Transverse colon (tissue), 1 donor: ENCODE measurements around the gene RTEL1.

Experiments
- EP300 ChIP-seq: sonication (generic); formaldehyde crosslinking; IDR thresholded peaks from one replicate; pipeline ENCODE4 v1.6.1; 2017; ENCODE audit warnings: antibody characterized with exemption, low read depth
- POLR2A ChIP-seq: fragments of 450-650 bp; IDR thresholded peaks from one replicate; pipeline ENCODE4 v1.6.1; 2016; ENCODE audit warnings: antibody characterized with exemption, mild to moderate bottlenecking, moderate library complexity

DNA sequence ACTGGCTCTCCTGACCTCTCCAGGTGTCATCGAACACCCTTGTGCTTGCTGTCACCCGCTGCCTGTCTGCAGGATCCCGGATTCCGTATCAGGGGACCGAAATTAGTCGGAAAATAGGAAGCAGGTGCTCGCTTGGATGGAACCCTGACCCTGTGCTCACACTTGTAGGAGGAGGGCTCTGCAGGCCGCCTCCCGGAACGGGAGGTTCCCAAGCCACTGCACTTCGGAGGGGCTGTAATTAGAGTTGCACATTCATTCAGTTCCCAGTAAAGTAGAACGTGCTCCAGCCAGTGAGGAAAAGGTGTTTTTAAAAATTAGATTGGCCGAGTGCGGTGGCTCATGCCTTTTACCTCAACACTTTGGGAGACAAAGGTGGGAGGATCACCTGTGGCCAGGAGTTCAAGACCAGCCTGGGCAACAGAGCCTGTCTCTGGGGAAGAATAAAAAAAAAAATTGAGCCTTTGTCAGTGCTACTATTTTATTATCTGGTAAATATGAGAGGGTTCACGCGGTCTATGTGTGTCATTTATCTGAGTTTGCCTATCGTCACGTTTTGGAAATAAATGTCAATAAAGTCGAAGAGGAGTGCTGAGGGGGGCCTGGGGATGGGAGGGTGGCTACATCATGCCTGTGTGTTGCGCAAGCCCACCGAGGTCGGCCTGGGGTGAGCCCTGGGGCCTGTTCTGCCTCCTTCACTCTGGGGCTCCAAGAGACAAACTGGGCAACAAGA, 29.7 kb upstream of the RTEL1 start:
- TF ChIP-seq EP300 = no peak
- peak; percentile 69 for TF ChIP-seq POLR2A
